Adrenal gland (tissue), 5 donors: ENCODE results near the gene HPS4.

ENCODE experiments used
- POLR2A ChIP-seq, 2 donors: fragments of 450-650 bp; IDR thresholded peaks; one replicate each; pipeline ENCODE4 v1.6.1; 2017; ENCODE audit warnings: antibody characterized with exemption in 2 of 2, mild to moderate bottlenecking in 2 of 2, moderate library complexity in 1 of 2
- TF ChIP-seq, protein P1 (sequence below), 6 experiments: fragments of 450-650 bp in 4 of 6; fragments of 200-600 bp in 2 of 6; sonication (generic) in 1 of 6; IDR thresholded peaks; 1 replicate in 5 of 6; 2 replicates in 1 of 6; pipeline versions ENCODE4 v1.5.1 to v1.8.0; 2016 to 2021; ENCODE audit warnings: antibody characterized with exemption in 6 of 6, mild to moderate bottlenecking in 2 of 6, moderate library complexity in 1 of 6
- donor health status: DM: no; HTN: no; CAD: no.

GRCh38 chr22:26480611-26480932 is 3.0 kb downstream of the HPS4 start:
- TF ChIP-seq, protein P1, sequence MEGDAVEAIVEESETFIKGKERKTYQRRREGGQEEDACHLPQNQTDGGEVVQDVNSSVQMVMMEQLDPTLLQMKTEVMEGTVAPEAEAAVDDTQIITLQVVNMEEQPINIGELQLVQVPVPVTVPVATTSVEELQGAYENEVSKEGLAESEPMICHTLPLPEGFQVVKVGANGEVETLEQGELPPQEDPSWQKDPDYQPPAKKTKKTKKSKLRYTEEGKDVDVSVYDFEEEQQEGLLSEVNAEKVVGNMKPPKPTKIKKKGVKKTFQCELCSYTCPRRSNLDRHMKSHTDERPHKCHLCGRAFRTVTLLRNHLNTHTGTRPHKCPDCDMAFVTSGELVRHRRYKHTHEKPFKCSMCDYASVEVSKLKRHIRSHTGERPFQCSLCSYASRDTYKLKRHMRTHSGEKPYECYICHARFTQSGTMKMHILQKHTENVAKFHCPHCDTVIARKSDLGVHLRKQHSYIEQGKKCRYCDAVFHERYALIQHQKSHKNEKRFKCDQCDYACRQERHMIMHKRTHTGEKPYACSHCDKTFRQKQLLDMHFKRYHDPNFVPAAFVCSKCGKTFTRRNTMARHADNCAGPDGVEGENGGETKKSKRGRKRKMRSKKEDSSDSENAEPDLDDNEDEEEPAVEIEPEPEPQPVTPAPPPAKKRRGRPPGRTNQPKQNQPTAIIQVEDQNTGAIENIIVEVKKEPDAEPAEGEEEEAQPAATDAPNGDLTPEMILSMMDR (IDR thresholded peaks at IDR 0.05), result no peak
- TF ChIP-seq POLR2A (IDR thresholded peaks at IDR 0.05), result no peak
